ENCODE data around the gene STYX. TPM values are rescaled to one million over a fixed set of nuclear protein-coding genes. Genes with fewer than 3 reads are reported as not detected.

The STYX gene
- total RNA-seq, 1 experiment from 2014 or later: 24.4 TPM

DNA sequence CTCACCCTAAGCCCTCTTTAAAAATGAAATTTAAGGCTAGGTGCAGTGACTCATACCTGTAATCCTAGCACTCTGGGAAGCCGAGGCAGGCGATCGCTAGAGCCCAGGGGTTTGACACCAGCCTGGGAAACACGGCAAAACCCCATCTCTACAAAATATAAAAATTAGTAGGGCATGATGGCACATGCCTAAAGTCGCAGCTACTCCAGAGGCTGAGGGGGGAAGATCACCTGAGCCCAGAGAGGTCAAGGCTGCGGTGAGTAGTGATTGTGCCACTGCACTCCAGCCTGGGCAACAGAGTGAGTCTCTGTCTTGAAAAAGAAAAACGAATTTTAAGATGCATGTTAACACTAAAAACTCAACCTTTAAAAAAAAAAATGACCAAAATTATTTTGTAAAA lies 48.7 kb downstream of the STYX start:
- no peaks in the 10 kb centered on the region for H3K4me1 ChIP-seq
- no peaks in the 10 kb centered on the region for H3K9me3 Mint-ChIP-seq (ENCODE audit: unreplicated experiment)
- intact Hi-C loops (cut with micrococcal nuclease; ENCODE audit: unreplicated experiment): no loop called here
- no peak overlapping the region for H3K4me3 Mint-ChIP-seq (ENCODE audit: unreplicated experiment)
- no peak overlapping the region for H3K27ac Mint-ChIP-seq (ENCODE audit: unreplicated experiment)
- POLR2A ChIA-PET: no interaction called here
- no TSS peak for BruUV-seq (replicated peaks)
- no peaks in the 10 kb centered on the region for H3K27me3 ChIP-seq (replicated peaks; ENCODE audit: control insufficient read depth, insufficient read depth, low read length)
- H3K27me3 Mint-ChIP-seq (ENCODE audit: insufficient read depth, unreplicated experiment): no peaks in the 10 kb centered on the region
- H3K4me1 Mint-ChIP-seq (ENCODE audit: low read depth, unreplicated experiment): no peaks in the 10 kb centered on the region
- TF ChIP-seq, protein P1, sequence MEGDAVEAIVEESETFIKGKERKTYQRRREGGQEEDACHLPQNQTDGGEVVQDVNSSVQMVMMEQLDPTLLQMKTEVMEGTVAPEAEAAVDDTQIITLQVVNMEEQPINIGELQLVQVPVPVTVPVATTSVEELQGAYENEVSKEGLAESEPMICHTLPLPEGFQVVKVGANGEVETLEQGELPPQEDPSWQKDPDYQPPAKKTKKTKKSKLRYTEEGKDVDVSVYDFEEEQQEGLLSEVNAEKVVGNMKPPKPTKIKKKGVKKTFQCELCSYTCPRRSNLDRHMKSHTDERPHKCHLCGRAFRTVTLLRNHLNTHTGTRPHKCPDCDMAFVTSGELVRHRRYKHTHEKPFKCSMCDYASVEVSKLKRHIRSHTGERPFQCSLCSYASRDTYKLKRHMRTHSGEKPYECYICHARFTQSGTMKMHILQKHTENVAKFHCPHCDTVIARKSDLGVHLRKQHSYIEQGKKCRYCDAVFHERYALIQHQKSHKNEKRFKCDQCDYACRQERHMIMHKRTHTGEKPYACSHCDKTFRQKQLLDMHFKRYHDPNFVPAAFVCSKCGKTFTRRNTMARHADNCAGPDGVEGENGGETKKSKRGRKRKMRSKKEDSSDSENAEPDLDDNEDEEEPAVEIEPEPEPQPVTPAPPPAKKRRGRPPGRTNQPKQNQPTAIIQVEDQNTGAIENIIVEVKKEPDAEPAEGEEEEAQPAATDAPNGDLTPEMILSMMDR (IDR thresholded peaks at IDR 0.05; ENCODE audit: insufficient read depth in 1 of 2, low read depth in 1 of 2, low read length in 1 of 2, severe bottlenecking in 1 of 2, unreplicated experiment in 1 of 2): no peak
- H3K4me3 ChIP-seq (ENCODE audit: low read depth, low read length): no peak overlapping the region
- CTCF ChIA-PET: no interaction called here
- DNase-seq: no peak
- peaks cover 1% of the 10 kb centered on the region; the same call in 1 of the 2 replicates for H3K36me3 ChIP-seq (ENCODE audit: control insufficient read depth, insufficient read depth, low read length)
- no peaks in the 10 kb centered on the region for H3K9me3 ChIP-seq
- peaks cover 31% of the 10 kb centered on the region for H3K36me3 Mint-ChIP-seq (ENCODE audit: insufficient read depth, unreplicated experiment)

GRCh38 chr14:52780893-52781292 lies 50.9 kb downstream of the STYX start:
- Histone ChIP-seq H3K4me3 (ENCODE audit: low read depth, low read length) (no peak overlapping the region), H3K9me3 (no peaks in the 10 kb centered on the region), H3K4me1 (no peaks in the 10 kb centered on the region), H3K36me3 (ENCODE audit: control insufficient read depth, insufficient read depth, low read length) (peaks cover 1% of the 10 kb centered on the region; the same call in 1 of the 2 replicates), H3K27me3 (replicated peaks; ENCODE audit: control insufficient read depth, insufficient read depth, low read length) (no peaks in the 10 kb centered on the region)
- no peak overlapping the region for H3K4me3 Mint-ChIP-seq (ENCODE audit: unreplicated experiment)
- no peaks in the 10 kb centered on the region for H3K4me1 Mint-ChIP-seq (ENCODE audit: low read depth, unreplicated experiment)
- intact Hi-C loops (cut with micrococcal nuclease; ENCODE audit: unreplicated experiment): no loop called here
- peaks cover 17% of the 10 kb centered on the region for H3K36me3 Mint-ChIP-seq (ENCODE audit: insufficient read depth, unreplicated experiment)
- no peak for DNase-seq
- BruUV-seq (replicated peaks): no TSS peak
- H3K27ac Mint-ChIP-seq (ENCODE audit: unreplicated experiment): no peak overlapping the region
- POLR2A ChIA-PET: interaction anchor here (0.7 kb wide), 1 partner anchor 229 kb away, joined by 3 read pairs; the partner anchor contains the start of gene TXNDC16
- H3K27me3 Mint-ChIP-seq (ENCODE audit: insufficient read depth, unreplicated experiment): no peaks in the 10 kb centered on the region
- H3K9me3 Mint-ChIP-seq (ENCODE audit: unreplicated experiment): no peaks in the 10 kb centered on the region
- CTCF ChIA-PET: no interaction called here
- TF ChIP-seq, protein P1 (IDR thresholded peaks at IDR 0.05; ENCODE audit: insufficient read depth in 1 of 2, low read depth in 1 of 2, low read length in 1 of 2, severe bottlenecking in 1 of 2, unreplicated experiment in 1 of 2): no peak

DNA sequence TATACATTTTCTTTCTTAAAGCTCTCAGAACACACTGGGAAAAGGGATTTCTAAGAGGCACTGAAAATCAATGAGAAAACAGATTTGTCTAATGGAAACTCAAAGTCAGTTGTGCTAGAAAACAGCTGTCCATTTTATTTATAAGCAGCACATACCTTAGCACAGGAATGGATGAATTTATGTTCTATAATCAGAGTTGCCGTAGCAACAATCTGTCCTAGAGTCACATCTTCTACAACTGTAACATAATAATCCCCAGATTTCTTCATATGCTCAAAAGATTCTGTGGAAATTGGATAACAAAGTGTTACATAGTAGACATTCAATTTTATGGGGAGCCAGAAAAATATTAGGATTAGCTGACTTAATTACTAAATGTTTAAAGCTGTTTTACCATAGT lies 51.7 kb downstream of the STYX start:
- ChIA-PET CTCF (no interaction called here), POLR2A (no interaction called here)
- H3K4me1 ChIP-seq: no peaks in the 10 kb centered on the region
- H3K9me3 ChIP-seq: no peaks in the 10 kb centered on the region
- Mint-ChIP-seq H3K4me1 (ENCODE audit: low read depth, unreplicated experiment) (no peaks in the 10 kb centered on the region), H3K4me3 (ENCODE audit: unreplicated experiment) (no peak overlapping the region), H3K27me3 (ENCODE audit: insufficient read depth, unreplicated experiment) (no peaks in the 10 kb centered on the region), H3K27ac (ENCODE audit: unreplicated experiment) (no peak overlapping the region), H3K9me3 (ENCODE audit: unreplicated experiment) (no peaks in the 10 kb centered on the region), H3K36me3 (ENCODE audit: insufficient read depth, unreplicated experiment) (peaks cover 10% of the 10 kb centered on the region)
- no peak for DNase-seq
- no peaks in the 10 kb centered on the region for H3K27me3 ChIP-seq (replicated peaks; ENCODE audit: control insufficient read depth, insufficient read depth, low read length)
- TF ChIP-seq, protein P1 (IDR thresholded peaks at IDR 0.05; ENCODE audit: insufficient read depth in 1 of 2, low read depth in 1 of 2, low read length in 1 of 2, severe bottlenecking in 1 of 2, unreplicated experiment in 1 of 2): no peak
- H3K4me3 ChIP-seq (ENCODE audit: low read depth, low read length): no peak overlapping the region
- intact Hi-C loops (cut with micrococcal nuclease; ENCODE audit: unreplicated experiment): no loop called here
- no TSS peak for BruUV-seq (replicated peaks)
- peaks cover 1% of the 10 kb centered on the region; the same call in 1 of the 2 replicates for H3K36me3 ChIP-seq (ENCODE audit: control insufficient read depth, insufficient read depth, low read length)
